H1 (cell line): ENCODE measurements around the gene KLHL30. TPM values are rescaled to one million over a fixed set of nuclear protein-coding genes. Genes with fewer than 3 reads are reported as not detected.

ENCODE experiments used
- CBX8 ChIP-seq: fragments of 300-800, 300-1000 bp; sonication (generic); IDR thresholded peaks from 2 replicates; pipeline ENCODE4 v1.7.1; 2016; ENCODE audit warnings: low read depth, low read length, borderline replicate concordance
- CEBPB ChIP-seq: IDR thresholded peaks from 2 replicates; pipeline ENCODE4 v1.6.1; 2012; ENCODE audit warnings: low read depth, low read length
- EGR1 ChIP-seq: IDR thresholded peaks from 2 replicates; pipeline ENCODE4 v1.6.1; 2011; ENCODE audit warnings: low read depth, low read length, borderline replicate concordance
- KDM4A ChIP-seq: IDR thresholded peaks from one replicate; pipeline ENCODE4 v1.7.1; 2012; ENCODE audit warnings: low read depth, mild to moderate bottlenecking, moderate library complexity, low read length, inconsistent platforms; ENCODE audit not compliant: severe bottlenecking
- PHF8 ChIP-seq: fragments of 200-600 bp; sonication (generic); conservative IDR thresholded peaks from 2 replicates; pipeline ENCODE4 v1.7.1; 2012; ENCODE audit warnings: low read depth, mild to moderate bottlenecking, inconsistent platforms, low read length, moderate library complexity
- polyA plus RNA-seq, 7 experiments: library from polyadenylated mRNA; depleted of rRNA in 3 of 7; stranded (reverse) in 5 of 7; unstranded in 2 of 7; fragments of >200 nt in 5 of 7; fragments of 200-250 nt in 2 of 7; gene quantifications; 1 replicate in 5 of 7; 2 replicates in 1 of 7; 4 replicates in 1 of 7; pipeline versions ENCODE4 v1.2.1 to v1.2.3, GENCODE V29; 2011 to 2013; ENCODE audit warnings: missing spikeins in 2 of 7, mixed read lengths in 2 of 7
- total RNA-seq: library from RNA; stranded (reverse); fragmentation: NEBNext Ultra II Directional; extraction: Animal tissue kit (Norgen Biotek cat#: 25700); gene quantifications from 2 replicates; pipeline ENCODE4 v1.2.1, GENCODE V29; 2021

KLHL30 gene
- total and polyA plus RNA-seq, 2 of the 8 experiments (the other 6 are each of a cell fraction or from before 2014, with no cell fraction given) = not detected

- TF ChIP-seq PHF8 = no peak
- TF ChIP-seq EGR1 = no peak
- TF ChIP-seq CEBPB = no peak
- no peak for TF ChIP-seq CBX8
- TF ChIP-seq KDM4A = no peak
Measured at GRCh38 chr2:238162846-238163441, 24.5 kb downstream of the KLHL30 start (continued).
